MM.1S (cell line): ENCODE results near the gene ANKMY2.

Experiments used
- EZH2 ChIP-seq: fragments of 300-600 bp; sonication (generic); optimal IDR thresholded peaks from 2 replicates; pipeline ENCODE3; 2017; ENCODE audit warnings: low read depth, mild to moderate bottlenecking, antibody characterized with exemption, low read length, mixed read lengths
- TF ChIP-seq, protein P1 (sequence below): fragments of 300-600 bp; sonication (generic); IDR thresholded peaks from 2 replicates; pipeline ENCODE4 v1.5.1; 2016; ENCODE audit warnings: antibody characterized with exemption, low read length, mixed read lengths

DNA sequence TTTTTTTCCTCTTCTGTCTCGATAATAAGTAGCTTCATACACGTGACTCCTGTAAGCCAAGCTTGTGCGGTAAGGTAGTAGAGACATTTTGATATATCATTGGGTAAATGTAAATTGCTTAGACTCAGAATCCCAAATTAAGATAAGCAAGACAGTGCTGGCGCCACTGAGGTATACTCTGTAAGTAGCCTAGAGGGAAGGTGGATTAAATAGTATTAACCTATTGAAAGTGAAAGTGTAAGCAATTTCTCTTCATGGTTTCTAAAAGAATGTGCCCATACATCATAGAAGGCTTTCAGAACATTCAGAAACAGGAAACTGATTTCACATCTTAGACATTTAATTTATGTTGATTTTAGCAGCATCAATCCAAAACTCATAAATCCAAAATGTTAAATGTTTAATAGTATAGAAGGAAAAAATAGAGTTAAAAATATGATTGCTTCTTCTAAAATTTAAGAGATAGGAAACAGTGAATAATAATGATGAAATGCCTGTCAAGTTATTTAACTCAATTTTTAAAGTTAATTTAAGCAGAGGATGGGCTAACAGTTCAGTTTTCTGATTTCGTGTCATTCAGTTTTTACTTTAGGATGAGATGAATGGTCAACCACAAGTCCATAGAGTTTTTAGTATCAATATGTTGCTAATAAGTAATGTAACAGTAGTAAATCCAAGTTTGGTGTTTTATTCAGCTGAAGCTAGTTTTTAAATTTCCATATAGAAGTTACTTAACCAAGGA is 82.1 kb downstream of the ANKMY2 start:
- TF ChIP-seq, protein P1, sequence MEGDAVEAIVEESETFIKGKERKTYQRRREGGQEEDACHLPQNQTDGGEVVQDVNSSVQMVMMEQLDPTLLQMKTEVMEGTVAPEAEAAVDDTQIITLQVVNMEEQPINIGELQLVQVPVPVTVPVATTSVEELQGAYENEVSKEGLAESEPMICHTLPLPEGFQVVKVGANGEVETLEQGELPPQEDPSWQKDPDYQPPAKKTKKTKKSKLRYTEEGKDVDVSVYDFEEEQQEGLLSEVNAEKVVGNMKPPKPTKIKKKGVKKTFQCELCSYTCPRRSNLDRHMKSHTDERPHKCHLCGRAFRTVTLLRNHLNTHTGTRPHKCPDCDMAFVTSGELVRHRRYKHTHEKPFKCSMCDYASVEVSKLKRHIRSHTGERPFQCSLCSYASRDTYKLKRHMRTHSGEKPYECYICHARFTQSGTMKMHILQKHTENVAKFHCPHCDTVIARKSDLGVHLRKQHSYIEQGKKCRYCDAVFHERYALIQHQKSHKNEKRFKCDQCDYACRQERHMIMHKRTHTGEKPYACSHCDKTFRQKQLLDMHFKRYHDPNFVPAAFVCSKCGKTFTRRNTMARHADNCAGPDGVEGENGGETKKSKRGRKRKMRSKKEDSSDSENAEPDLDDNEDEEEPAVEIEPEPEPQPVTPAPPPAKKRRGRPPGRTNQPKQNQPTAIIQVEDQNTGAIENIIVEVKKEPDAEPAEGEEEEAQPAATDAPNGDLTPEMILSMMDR: no peak
- no peak for TF ChIP-seq EZH2
